Mucosa of rectum (tissue), 2 donors: Measurements from ENCODE around the gene SLC45A3.

Experiments
- H3K27ac ChIP-seq, 2 donors: one replicate each; pipeline ENCODE4 v1.7.0; 2013; ENCODE audit warnings: inconsistent platforms in 2 of 2, low read depth in 2 of 2, low read length in 2 of 2
- H3K27me3 ChIP-seq, 2 donors: one replicate each; pipeline ENCODE4 v1.7.0; 2013; ENCODE audit warnings: low read length in 2 of 2; ENCODE audit not compliant: control insufficient read depth in 2 of 2, insufficient read depth in 2 of 2
- H3K36me3 ChIP-seq, 2 donors: one replicate each; pipeline ENCODE4 v1.7.0; 2013; ENCODE audit warnings: low read length in 2 of 2; ENCODE audit not compliant: control insufficient read depth in 2 of 2, insufficient read depth in 2 of 2
- H3K4me1 ChIP-seq, 2 donors: one replicate each; pipeline ENCODE4 v1.7.0; 2013; ENCODE audit warnings: low read length in 2 of 2, mild to moderate bottlenecking in 1 of 2; ENCODE audit not compliant: control insufficient read depth in 2 of 2, insufficient read depth in 2 of 2
- H3K4me3 ChIP-seq, 2 donors: one replicate each; pipeline ENCODE4 v1.7.0; 2013; ENCODE audit warnings: low read length in 2 of 2
- H3K9ac ChIP-seq, 2 donors: one replicate each; pipeline ENCODE4 v1.7.0; 2013; ENCODE audit warnings: low read length in 2 of 2, low read depth in 1 of 2, mild to moderate bottlenecking in 1 of 2
- H3K9me3 ChIP-seq, 2 donors: one replicate each; pipeline ENCODE4 v1.7.0; 2013; ENCODE audit warnings: low read length in 2 of 2; ENCODE audit not compliant: control insufficient read depth in 2 of 2
- donor health status: healthy.
- donor health status: Normal muscosa, but diverticular disease.

Gene SLC45A3

DNA sequence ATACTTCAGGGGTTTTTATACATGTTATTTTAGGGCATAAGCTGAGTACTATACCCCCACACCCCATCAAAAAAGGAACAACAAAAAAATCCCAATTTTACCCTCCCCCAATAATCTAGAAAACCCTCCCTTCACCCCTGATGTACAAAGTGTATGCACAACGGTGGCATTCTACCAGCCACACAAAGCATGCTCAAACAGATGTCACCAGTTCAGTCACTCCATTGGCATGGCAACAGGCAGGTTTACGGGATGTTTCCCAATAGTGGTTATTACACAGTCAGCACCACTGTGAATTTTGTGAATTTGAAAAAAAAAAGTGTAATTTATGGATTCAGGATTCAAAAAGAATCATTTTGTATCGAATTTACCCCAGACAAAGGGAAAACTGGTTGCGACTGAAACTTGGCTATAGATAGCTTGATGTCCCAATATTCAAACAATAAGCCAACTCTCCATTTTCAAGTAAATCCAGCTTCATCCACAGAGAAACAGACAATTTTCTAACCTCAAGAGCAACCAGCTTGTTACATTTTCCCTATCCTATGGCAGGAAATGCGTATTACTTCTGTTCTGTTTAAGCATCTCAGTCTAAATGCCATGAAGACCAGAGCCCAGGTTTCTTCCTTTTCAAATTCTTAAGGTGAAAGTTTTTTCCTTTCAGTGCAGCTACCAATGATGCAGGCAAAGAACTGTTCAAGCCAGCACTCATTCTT is 34.0 kb upstream of the SLC45A3 start:
- no peak overlapping the region for H3K27ac ChIP-seq
- peaks cover 0 to 19% of the 10 kb centered on the region in 2 donors for H3K4me1 ChIP-seq
- H3K36me3 ChIP-seq = peaks cover 15 to 25% of the 10 kb centered on the region in 2 donors
- H3K27me3 ChIP-seq = no peaks in the 10 kb centered on the region
- no peak overlapping the region for H3K9ac ChIP-seq
- no peak overlapping the region for H3K4me3 ChIP-seq
- no peaks in the 10 kb centered on the region for H3K9me3 ChIP-seq

- Histone ChIP-seq H3K9ac (no peak overlapping the region), H3K9me3 (no peaks in the 10 kb centered on the region), H3K27ac (no peak overlapping the region), H3K27me3 (no peaks in the 10 kb centered on the region), H3K4me1 (peaks cover 0 to 12% of the 10 kb centered on the region in 2 donors), H3K36me3 (peaks cover 0 to 5% of the 10 kb centered on the region in 2 donors), H3K4me3 (no peak overlapping the region)
Measured at GRCh38 chr1:205711105-205712048, 31.1 kb upstream of the SLC45A3 start.

DNA sequence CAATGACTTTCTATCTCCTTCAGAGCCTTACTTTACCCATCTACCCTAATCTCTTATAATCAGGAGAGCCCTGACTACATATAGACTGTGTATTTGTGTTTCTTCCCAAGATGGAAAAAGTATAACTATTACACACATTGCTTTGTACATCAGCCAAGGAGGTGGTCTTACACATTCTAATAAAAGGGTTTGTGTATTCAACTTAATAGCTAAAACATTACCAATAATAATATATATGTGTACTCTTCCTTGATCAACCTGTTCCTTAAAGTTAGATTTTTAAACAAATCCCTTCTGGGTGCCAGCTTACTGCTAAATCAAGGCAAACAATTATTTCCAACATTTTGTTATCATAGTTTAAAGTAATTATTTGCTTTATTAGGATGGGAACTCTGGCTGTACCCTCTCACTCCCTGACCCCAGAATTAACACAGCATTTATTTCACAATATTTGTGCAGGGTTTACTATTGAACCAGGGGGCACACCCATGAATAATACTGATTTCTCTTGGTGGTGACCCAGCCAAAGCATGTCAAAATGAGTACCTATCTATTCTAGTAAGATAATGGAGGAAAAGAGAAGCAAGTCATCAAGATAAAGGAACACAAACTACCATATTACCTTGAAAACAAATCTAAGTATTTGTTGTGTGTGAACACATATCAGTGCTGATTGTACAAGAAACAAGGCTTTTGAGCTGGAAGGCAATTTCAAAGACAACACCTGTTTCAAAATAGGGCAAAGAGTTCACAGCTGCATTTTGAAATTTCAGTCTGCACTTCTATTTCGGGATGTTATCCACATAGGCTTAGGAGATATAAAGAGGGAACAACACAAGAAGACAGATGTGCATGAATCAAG is 30.1 kb upstream of the SLC45A3 start:
- no peaks in the 10 kb centered on the region for H3K9me3 ChIP-seq
- no peaks in the 10 kb centered on the region for H3K27me3 ChIP-seq
- H3K9ac ChIP-seq = no peak overlapping the region
- peaks cover 0 to 7% of the 10 kb centered on the region in 2 donors for H3K4me1 ChIP-seq
- H3K36me3 ChIP-seq = peaks cover 0 to 3% of the 10 kb centered on the region in 2 donors
- no peak overlapping the region for H3K27ac ChIP-seq
- no peak overlapping the region for H3K4me3 ChIP-seq

- no peak overlapping the region for H3K27ac ChIP-seq
- H3K9me3 ChIP-seq = no peaks in the 10 kb centered on the region
Measured at GRCh38 chr1:205709640-205710039, 29.3 kb upstream of the SLC45A3 start.

GRCh38 chr1:205709059-205709398 is 28.7 kb upstream of the SLC45A3 start:
- no peaks in the 10 kb centered on the region for H3K9me3 ChIP-seq
- no peak overlapping the region for H3K4me3 ChIP-seq
- H3K9ac ChIP-seq = no peak overlapping the region
- H3K27ac ChIP-seq = no peak overlapping the region
- H3K36me3 ChIP-seq = peaks cover 0 to 3% of the 10 kb centered on the region in 2 donors
- peaks cover 0 to 3% of the 10 kb centered on the region in 2 donors for H3K4me1 ChIP-seq
- H3K27me3 ChIP-seq = no peaks in the 10 kb centered on the region

More at GRCh38 chr1:205709640-205710039, 29.3 kb upstream of the SLC45A3 start:
- H3K4me3 ChIP-seq = no peak overlapping the region
- peaks cover 0 to 3% of the 10 kb centered on the region in 2 donors for H3K36me3 ChIP-seq
- peaks cover 0 to 3% of the 10 kb centered on the region in 2 donors for H3K4me1 ChIP-seq
- H3K9ac ChIP-seq = no peak overlapping the region
- H3K27me3 ChIP-seq = no peaks in the 10 kb centered on the region

DNA sequence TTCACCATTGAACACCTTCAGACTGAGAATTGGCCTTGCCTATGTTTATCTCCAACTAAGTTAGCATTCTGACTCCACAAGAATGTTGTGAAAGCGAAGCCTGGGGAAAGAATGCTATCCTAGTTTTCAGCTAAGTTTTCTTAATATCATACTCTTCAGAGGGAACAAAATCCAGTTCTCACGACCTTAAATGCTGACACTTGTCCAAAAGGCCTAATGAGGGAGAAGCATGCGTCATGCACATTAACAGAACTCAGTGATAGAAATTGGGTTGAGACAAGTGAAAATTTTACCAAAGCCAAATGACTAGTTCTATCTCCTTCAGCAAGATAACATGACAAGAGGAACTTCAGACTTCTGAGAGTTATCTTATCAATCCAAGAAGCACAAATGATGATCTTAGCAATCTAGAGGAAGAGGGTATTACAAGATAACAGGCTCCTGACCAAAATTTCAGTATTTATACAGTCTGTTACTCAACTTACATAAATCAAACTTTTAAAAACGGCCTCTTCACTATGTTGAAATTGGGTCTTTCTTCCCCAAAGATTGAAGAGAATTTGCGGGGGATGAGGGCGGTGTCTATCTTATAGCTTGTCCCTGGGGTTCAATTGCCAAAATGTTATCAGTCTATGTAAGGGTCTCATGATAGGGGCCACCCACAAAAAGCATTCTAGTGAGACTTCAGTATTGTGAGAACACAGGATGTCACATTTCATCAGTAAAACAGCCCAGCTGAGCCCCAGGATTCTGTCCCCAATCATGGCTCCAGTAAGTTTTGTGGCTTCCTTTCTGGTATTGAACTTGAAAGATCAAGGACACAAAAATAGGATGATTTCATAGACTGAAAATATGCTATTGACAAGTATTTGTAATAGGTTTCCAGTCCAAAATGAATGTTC is 26.5 kb upstream of the SLC45A3 start:
- Histone ChIP-seq H3K9ac (no peak overlapping the region), H3K4me3 (no peak overlapping the region), H3K27ac (no peak overlapping the region), H3K4me1 (peaks cover 0 to 8% of the 10 kb centered on the region in 2 donors), H3K9me3 (no peaks in the 10 kb centered on the region), H3K36me3 (peaks cover 0 to 6% of the 10 kb centered on the region in 2 donors), H3K27me3 (no peaks in the 10 kb centered on the region)

DNA sequence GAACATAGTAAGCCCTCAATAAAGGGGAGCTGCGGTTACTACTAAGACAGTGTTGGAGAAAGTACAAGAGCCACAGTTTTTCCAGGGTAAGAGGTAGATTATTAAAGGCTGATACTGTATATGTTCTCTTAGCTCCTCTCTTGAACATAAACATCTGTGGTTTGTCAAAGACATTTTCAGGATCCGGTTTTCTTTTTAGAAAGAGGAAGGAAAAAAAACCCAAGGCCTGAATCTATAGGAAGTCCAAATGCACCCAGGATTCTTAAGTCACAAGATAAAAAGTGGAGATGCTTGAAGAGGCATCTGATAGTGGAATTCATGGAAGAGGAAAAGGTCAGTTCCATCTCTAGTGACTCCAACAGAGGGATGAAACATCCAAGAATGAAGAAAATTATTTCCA is 24.6 kb upstream of the SLC45A3 start:
- Histone ChIP-seq H3K36me3 (peaks cover 0 to 6% of the 10 kb centered on the region in 2 donors), H3K9ac (no peak overlapping the region), H3K9me3 (no peaks in the 10 kb centered on the region), H3K27me3 (no peaks in the 10 kb centered on the region), H3K27ac (no peak overlapping the region), H3K4me3 (no peak overlapping the region), H3K4me1 (peaks cover 0 to 8% of the 10 kb centered on the region in 2 donors)

GRCh38 chr1:205703072-205703471 is 22.8 kb upstream of the SLC45A3 start:
- H3K27me3 ChIP-seq = no peaks in the 10 kb centered on the region
- no peak overlapping the region for H3K27ac ChIP-seq
- H3K9me3 ChIP-seq = no peaks in the 10 kb centered on the region
- no peak overlapping the region for H3K4me3 ChIP-seq
- H3K36me3 ChIP-seq = peaks cover 0 to 3% of the 10 kb centered on the region in 2 donors
- H3K9ac ChIP-seq = no peak overlapping the region
- H3K4me1 ChIP-seq = peaks cover 0 to 8% of the 10 kb centered on the region in 2 donors

DNA sequence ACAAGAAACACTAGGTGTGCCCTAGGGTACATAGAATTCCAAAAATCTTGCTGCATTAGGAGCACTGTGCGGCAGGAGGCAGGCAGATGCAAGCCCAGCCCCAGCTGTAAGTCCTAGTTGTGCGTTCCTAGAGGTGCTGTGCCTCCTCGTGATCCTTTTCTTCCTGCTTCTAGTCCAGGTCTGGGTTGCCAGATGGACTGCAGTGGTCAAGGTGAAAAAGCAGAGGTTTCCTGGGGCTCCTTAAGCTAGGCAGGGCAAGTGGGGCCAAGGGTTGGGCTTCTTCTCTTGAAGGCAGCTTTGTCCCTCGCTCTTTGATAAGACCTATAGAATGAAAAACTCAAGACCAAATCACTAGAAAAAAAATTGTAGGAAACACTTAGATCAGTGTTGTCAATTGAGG is 21.6 kb upstream of the SLC45A3 start:
- H3K36me3 ChIP-seq = peaks cover 0 to 3% of the 10 kb centered on the region in 2 donors
- no peak overlapping the region for H3K27ac ChIP-seq

More for the DNA sequence above, 21.6 kb upstream of the SLC45A3 start:
- no peak overlapping the region for H3K9ac ChIP-seq
- H3K4me1 ChIP-seq = peaks cover 0 to 8% of the 10 kb centered on the region in 2 donors
- H3K27me3 ChIP-seq = no peaks in the 10 kb centered on the region
- no peak overlapping the region for H3K4me3 ChIP-seq
- H3K9me3 ChIP-seq = no peaks in the 10 kb centered on the region
